Hepatocyte (in vitro differentiated cells): ENCODE measurements around the gene TNNC2.

ENCODE experiments used
- CTCF ChIP-seq: fragments of 200-600 bp; sonication (generic); IDR thresholded peaks from 2 replicates; pipeline ENCODE4 v1.5.1; 2016; ENCODE audit warnings: antibody characterized with exemption, mild to moderate bottlenecking; ENCODE audit not compliant: poor library complexity
- EZH2 ChIP-seq: fragments of 200-600 bp; sonication (generic); IDR thresholded peaks from 2 replicates; pipeline ENCODE4 v1.6.1; 2016; ENCODE audit warnings: antibody characterized with exemption, mild to moderate bottlenecking, borderline replicate concordance

GRCh38 chr20:45840700-45841198, 13.6 kb upstream of the TNNC2 start:
- TF ChIP-seq CTCF (no peak), EZH2 (no peak)
